Activated naive CD4-positive, alpha-beta T cell treated with anti-CD3 and anti-CD28 coated beads, Interleukin-2, amount 50 U/mL, for 72 hours (primary cell): ENCODE data around the gene MST1. TPM values are rescaled to one million over a fixed set of nuclear protein-coding genes. Genes with fewer than 3 reads are reported as not detected.

ENCODE experiments used
- ATAC-seq, 2 donors: fragments of 150-1000 bp; cut with Tn5 transposase; 2 replicates each; pipeline ENCODE4 v1.10.0; 2021; ENCODE audit warnings: mild to moderate bottlenecking in 2 of 2, moderate library complexity in 2 of 2
- DNase-seq, 2 donors: peaks; one replicate each; pipeline ENCODE4 v3.0.0; 2021 to 2022; ENCODE audit warnings: low spot score in 2 of 2
- H3K27ac Mint-ChIP-seq, 2 donors: one replicate each; pipeline ENCODE4 v1.8.0; 2022; ENCODE audit warnings: mild to moderate bottlenecking in 2 of 2, mixed read lengths in 2 of 2
- H3K36me3 Mint-ChIP-seq, 2 donors: one replicate each; pipeline ENCODE4 v1.8.0; 2022; ENCODE audit warnings: mixed read lengths in 2 of 2
- H3K9me3 Mint-ChIP-seq, 2 donors: one replicate each; pipeline ENCODE4 v1.8.0; 2022; ENCODE audit warnings: mixed read lengths in 2 of 2
- total RNA-seq, 2 donors: library from RNA; stranded (reverse); gene quantifications; one replicate each; pipeline ENCODE4 v1.2.3, GENCODE V29; 2022

MST1 gene
- total RNA-seq, 2 donors from 2014 or later = 11.8 to 15.9 TPM

- ATAC-seq (no peak), DNase-seq (peak in 1 of 2 donors; percentile 54)
- Mint-ChIP-seq H3K27ac (peak overlapping the region; percentile 97 to 100), H3K9me3 (no peaks in the 10 kb centered on the region), H3K36me3 (peaks cover 6% of the 10 kb centered on the region in 2 donors)
These were observed 32.9 kb upstream of the MST1 start for GRCh38 chr3:49721896-49722781.

GRCh38 chr3:49721596-49721895 lies 32.3 kb upstream of the MST1 start:
- peaks cover 6% of the 10 kb centered on the region in 2 donors for H3K36me3 Mint-ChIP-seq
- ATAC-seq (no peak), DNase-seq (peak in 1 of 2 donors; percentile 54)
- peak overlapping the region in 1 of 2 donors; percentile 100 for H3K27ac Mint-ChIP-seq
- H3K9me3 Mint-ChIP-seq = no peaks in the 10 kb centered on the region

- H3K27ac Mint-ChIP-seq = peak overlapping the region in 1 of 2 donors; percentile 100
These were observed 31.8 kb upstream of the MST1 start for GRCh38 chr3:49720855-49721595.

GRCh38 chr3:49719214-49719884 lies 30.1 kb upstream of the MST1 start, which contains the start of gene AMIGO3:
Gene AMIGO3 (minus strand): TSS chr3:49719684. CDS start chr3:49719465, 219 bp downstream.
- no peaks in the 10 kb centered on the region for H3K9me3 Mint-ChIP-seq
- peak within 1 kb of the TSS; percentile 84 to 100 for H3K27ac Mint-ChIP-seq
- DNase-seq (peak; percentile 86 to 93), ATAC-seq (peak; percentile 53 to 75)
- peaks cover 6% of the 10 kb centered on the region in 2 donors for H3K36me3 Mint-ChIP-seq

More at GRCh38 chr3:49720855-49721595, 31.8 kb upstream of the MST1 start:
- ATAC-seq = no peak
- peaks cover 6% of the 10 kb centered on the region in 2 donors for H3K36me3 Mint-ChIP-seq
- no peaks in the 10 kb centered on the region for H3K9me3 Mint-ChIP-seq
- DNase-seq = peak in 1 of 2 donors; percentile 56

GRCh38 chr3:49718858-49719213 lies 29.6 kb upstream of the MST1 start:
- Mint-ChIP-seq H3K9me3 (no peaks in the 10 kb centered on the region), H3K27ac (peak overlapping the region in 1 of 2 donors; percentile 66), H3K36me3 (peaks cover 6% of the 10 kb centered on the region in 2 donors)
- DNase-seq (peak in 1 of 2 donors; percentile 59), ATAC-seq (no peak)

GRCh38 chr3:49717959-49718857 lies 28.9 kb upstream of the MST1 start:
- H3K27ac Mint-ChIP-seq = peak overlapping the region in 1 of 2 donors; percentile 66

GRCh38 chr3:49717211-49717958 lies 28.1 kb upstream of the MST1 start:
- Mint-ChIP-seq H3K36me3 (peaks cover under 1% of the 10 kb centered on the region in 2 donors), H3K9me3 (no peaks in the 10 kb centered on the region), H3K27ac (no peak overlapping the region)
- no peak for ATAC-seq
- peak in 1 of 2 donors; percentile 54 for DNase-seq

More at GRCh38 chr3:49717959-49718857, 28.9 kb upstream of the MST1 start:
- Mint-ChIP-seq H3K9me3 (no peaks in the 10 kb centered on the region), H3K36me3 (peaks cover 6% of the 10 kb centered on the region in 2 donors)
- ATAC-seq = no peak
- peak in 1 of 2 donors; percentile 50 for DNase-seq

GRCh38 chr3:49716691-49717210 lies 27.5 kb upstream of the MST1 start:
- H3K27ac Mint-ChIP-seq = no peak overlapping the region
- DNase-seq (peak in 1 of 2 donors; percentile 54), ATAC-seq (no peak)
- no peaks in the 10 kb centered on the region for H3K36me3 Mint-ChIP-seq
- H3K9me3 Mint-ChIP-seq = no peaks in the 10 kb centered on the region

GRCh38 chr3:49716169-49716568 lies 26.9 kb upstream of the MST1 start:
- DNase-seq (no peak), ATAC-seq (no peak)
- Mint-ChIP-seq H3K36me3 (no peaks in the 10 kb centered on the region), H3K9me3 (no peaks in the 10 kb centered on the region), H3K27ac (no peak overlapping the region)

GRCh38 chr3:49715611-49716121 lies 26.4 kb upstream of the MST1 start:
- H3K36me3 Mint-ChIP-seq = no peaks in the 10 kb centered on the region
- peak overlapping the region; percentile 22 to 23 for H3K27ac Mint-ChIP-seq
- peak in 1 of 2 donors; percentile 54 for DNase-seq
- H3K9me3 Mint-ChIP-seq = no peaks in the 10 kb centered on the region
- ATAC-seq = no peak

GRCh38 chr3:49714728-49715550 lies 25.7 kb upstream of the MST1 start:
- no peak for ATAC-seq
- Mint-ChIP-seq H3K9me3 (no peaks in the 10 kb centered on the region), H3K27ac (peak overlapping the region; percentile 22 to 23), H3K36me3 (no peaks in the 10 kb centered on the region)
- DNase-seq = peak in 1 of 2 donors; percentile 54

- ATAC-seq (no peak), DNase-seq (peak in 1 of 2 donors; percentile 54)
- Mint-ChIP-seq H3K9me3 (no peaks in the 10 kb centered on the region), H3K27ac (no peak overlapping the region), H3K36me3 (no peaks in the 10 kb centered on the region)
These were observed 24.2 kb upstream of the MST1 start for GRCh38 chr3:49713336-49714105.

GRCh38 chr3:49712631-49713317 lies 23.5 kb upstream of the MST1 start:
- H3K36me3 Mint-ChIP-seq = no peaks in the 10 kb centered on the region
- H3K27ac Mint-ChIP-seq = no peak overlapping the region
- no peak for ATAC-seq
- no peaks in the 10 kb centered on the region for H3K9me3 Mint-ChIP-seq
- no peak for DNase-seq
